ENCODE results near the gene ERCC6L2.
A peak's percentile ranks its signal among the peaks of the same experiment; 100 is the strongest.

Gene ERCC6L2, protein sequence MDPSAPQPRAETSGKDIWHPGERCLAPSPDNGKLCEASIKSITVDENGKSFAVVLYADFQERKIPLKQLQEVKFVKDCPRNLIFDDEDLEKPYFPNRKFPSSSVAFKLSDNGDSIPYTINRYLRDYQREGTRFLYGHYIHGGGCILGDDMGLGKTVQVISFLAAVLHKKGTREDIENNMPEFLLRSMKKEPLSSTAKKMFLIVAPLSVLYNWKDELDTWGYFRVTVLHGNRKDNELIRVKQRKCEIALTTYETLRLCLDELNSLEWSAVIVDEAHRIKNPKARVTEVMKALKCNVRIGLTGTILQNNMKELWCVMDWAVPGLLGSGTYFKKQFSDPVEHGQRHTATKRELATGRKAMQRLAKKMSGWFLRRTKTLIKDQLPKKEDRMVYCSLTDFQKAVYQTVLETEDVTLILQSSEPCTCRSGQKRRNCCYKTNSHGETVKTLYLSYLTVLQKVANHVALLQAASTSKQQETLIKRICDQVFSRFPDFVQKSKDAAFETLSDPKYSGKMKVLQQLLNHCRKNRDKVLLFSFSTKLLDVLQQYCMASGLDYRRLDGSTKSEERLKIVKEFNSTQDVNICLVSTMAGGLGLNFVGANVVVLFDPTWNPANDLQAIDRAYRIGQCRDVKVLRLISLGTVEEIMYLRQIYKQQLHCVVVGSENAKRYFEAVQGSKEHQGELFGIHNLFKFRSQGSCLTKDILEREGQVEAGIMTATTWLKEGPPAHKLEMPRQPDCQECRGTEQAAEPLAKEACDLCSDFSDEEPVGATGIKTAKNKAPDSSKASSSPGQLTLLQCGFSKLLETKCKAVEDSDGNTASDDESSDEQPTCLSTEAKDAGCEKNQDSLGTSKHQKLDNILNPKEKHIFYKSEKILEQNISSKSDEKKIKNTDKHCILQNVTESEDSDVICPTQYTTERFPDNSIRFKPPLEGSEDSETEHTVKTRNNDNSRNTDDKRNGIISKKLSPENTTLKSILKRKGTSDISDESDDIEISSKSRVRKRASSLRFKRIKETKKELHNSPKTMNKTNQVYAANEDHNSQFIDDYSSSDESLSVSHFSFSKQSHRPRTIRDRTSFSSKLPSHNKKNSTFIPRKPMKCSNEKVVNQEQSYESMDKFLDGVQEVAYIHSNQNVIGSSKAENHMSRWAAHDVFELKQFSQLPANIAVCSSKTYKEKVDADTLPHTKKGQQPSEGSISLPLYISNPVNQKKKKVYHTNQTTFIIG (N-terminal part only)

DNA sequence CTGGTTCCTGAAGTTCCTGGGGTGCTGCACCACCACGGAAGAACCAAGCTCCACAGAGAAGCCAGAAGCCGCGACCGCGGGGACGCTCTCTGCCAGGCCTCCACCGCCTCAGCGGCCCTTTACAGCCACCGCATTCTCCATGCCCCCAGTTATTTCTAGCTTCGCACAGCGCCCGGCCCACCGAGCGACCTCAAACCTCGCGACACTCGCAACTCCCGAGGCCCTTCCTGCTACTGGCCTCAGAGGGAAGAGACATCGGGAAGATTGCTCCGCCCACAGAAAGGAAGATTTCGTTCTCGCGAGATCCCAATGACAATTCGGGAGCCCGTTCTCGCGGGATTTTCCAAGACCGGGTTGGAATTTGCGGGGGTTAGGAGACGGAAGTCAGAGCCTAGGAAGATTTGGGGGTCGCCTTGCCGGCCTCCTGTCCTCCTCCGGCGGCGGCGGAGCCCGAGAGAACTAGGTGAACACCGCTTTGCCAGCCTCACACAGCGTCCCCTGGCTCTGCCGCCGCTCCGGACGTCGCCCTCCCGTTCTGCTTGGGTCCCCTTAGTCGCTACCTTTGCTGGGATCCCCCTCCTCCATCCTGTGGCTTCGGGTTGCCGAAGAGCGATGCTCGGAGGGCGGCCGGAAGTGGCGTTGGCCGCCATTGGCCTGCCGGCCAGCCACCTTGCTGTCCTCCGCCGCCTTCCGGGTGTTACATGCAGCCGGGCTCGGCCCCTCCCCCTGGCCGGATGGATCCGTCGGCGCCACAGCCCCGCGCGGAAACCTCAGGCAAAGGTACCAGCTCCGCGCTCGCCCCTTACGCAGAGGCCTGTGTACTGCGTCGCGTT lies at the start of gene ERCC6L2:
TSS of gene ERCC6L2 (plus strand) at position 387 of the 833 bp plus-strand sequence. CDS start at position 735, 348 bp downstream.
- peak; percentile 98 for DNase-seq (ENCODE audit: low read depth)

DNA sequence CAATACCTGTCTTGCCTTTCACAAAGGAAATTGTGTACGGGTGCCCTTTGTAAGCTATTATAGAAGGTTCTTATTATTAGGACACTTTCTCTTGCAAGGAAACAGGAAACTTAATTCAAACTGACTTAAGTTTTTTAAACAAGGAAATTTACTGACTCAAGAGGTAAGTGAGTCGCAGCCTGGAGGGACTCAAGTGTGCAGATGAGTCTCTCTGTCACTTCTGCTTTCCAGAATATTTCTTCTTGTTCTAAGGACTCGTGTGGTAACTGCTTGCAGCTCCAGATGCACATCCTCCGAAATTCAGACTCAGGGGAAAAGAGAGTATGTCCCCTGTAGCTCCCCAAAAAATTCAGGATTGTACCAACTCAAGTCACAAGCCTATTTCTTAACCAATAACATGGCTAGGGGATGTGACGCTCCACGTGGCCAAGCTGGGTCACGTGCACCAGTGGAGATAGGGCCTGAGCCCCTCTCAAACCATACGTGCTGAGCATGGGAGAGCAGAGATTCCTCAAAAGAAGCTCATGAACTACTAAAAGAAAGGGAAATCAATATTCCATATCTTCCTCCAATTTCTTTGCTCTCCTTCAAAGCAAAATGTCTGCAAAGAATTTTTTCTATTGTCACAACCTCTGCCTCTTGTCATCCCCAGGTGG lies 49.2 kb upstream of the ERCC6L2 start:
- DNase-seq (ENCODE audit: low read depth) = no peak

DNA sequence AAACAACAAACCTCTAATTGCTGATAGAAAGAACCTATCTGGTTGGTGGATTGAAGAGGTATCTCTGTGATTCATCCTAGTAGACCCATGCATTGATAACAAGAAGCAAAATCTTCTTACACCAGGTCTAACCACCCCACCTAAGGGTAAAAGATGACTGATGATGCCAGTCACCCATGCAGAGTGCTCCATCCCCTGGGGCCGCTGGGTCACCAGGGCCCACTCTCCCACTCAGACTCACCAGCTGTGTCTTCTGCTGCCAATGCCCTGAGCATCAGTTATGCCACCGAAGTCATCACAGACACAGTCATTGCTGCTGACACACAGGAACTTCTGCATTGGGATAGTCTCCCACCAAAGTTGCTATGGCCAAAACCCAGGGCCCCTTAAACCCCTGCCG lies 44.7 kb upstream of the ERCC6L2 start:
- DNase-seq (ENCODE audit: low read depth) = no peak

DNA sequence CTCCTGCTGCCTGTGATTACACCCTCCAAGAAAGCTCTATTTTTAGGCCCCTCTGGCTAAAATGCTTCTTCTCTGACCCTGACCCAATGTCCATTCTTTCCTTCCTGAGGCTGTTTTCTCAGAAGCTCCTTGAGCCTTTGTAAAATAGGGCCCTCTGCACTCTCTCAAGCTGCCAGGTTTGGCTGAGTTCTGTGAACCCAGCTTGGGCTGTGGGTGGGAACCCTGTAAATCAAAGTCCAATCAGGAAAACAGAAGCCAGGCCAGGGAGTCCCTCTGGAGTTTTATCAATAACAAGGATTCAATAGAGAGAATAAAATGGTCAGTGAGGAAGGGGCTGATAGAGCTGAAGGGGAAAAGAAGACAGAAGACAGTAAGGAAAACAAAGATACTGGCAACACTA lies 43.7 kb upstream of the ERCC6L2 start:
- no peak for DNase-seq (ENCODE audit: low read depth)

DNA sequence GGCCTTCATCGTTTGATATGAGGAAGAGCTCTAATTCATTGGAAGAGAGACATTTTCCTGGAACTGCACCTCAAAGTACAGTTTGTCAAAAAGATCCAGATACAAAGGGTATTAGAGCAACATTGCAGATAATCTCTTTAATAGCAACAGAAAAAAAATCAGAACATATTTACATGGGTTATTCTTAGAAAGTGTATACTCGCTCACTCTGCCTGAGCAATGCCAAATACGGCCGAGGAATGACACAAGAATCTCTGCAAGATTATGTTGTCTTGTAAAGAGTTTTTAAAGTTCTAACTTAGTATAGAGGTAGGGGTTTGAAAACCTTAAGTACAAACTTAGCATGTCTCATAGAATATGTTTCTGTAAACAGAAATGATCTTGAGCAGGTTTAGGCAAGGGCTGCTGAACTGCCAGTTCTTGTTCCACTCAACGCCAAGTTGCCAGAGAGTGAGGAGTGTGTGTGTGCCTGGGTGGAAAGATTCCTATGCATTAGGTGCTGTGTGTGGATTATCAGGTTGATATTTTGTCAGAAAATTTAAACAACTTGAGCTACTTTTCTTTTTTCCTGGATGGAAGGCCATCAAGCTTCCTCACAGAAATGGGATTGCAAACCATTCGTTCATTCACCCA lies 41.8 kb upstream of the ERCC6L2 start:
- peak; percentile 52 for DNase-seq (ENCODE audit: low read depth)

DNA sequence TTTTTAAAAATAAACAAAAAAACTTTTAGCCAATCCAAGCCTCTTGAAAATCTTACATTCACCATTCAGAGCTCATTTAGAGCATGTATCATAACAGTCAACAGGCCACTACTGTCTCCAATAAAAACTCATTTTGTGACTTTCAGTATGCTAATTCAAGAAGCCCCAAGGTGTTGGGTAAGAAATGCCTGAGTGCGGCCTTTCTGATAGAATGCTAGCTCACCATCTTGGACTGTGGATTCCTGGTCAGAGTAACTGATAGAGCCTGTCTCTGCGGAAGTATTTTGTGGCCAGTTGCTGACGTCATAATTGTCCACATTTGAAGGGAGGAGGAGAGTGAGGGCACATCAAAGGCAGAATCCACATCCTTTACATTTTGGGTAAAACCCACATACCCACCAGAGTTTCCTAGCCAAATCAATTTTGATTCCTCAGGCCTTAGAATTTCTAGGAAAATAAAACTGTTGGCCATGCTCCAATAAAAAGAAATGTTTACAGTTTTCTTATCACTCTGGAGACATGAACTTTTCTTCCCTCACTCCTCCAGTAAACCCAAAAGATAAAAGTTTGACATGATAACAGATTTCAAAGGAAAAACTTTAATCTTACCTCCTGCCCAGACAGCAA lies 41.1 kb upstream of the ERCC6L2 start:
- peak; percentile 99 for DNase-seq (ENCODE audit: low read depth)

DNA sequence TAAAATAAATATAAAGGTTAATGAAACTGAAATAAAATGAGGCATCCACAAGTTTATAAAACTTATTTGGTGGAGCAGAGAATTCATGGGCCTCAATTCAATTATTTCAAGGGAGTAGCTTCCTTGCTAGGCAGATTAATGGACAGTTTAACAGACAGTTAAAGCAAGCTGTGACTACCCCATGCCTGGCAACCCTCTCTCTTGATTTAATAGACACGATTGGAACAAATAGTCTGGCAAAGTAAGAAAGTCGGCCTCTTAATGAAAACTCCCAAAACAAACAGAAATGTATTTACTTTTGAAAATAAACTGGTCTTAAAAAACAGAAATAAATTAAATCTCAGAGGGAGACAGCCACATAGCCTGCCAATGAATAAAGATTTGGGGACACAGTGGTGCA lies 40.1 kb upstream of the ERCC6L2 start:
- DNase-seq (ENCODE audit: low read depth) = no peak

DNA sequence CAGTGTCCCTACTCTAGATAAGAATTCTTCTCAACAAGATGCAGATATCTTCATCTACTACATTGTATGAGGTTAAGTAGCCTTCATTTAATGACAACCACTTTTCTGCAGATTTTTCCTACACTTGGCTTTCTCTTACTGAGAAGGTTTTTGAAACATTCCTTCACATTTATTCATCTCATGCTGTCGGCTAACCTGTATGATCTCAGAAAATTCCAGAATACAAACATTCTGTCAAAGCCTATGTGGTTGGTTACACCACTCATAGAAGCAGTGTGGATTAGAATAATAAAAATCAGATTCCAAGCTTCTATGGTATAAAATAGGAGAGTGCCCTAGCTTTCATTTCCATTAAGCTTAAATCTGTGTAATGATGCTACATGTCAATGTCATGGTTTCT lies 39.4 kb upstream of the ERCC6L2 start:
- DNase-seq (ENCODE audit: low read depth) = peak; percentile 76

DNA sequence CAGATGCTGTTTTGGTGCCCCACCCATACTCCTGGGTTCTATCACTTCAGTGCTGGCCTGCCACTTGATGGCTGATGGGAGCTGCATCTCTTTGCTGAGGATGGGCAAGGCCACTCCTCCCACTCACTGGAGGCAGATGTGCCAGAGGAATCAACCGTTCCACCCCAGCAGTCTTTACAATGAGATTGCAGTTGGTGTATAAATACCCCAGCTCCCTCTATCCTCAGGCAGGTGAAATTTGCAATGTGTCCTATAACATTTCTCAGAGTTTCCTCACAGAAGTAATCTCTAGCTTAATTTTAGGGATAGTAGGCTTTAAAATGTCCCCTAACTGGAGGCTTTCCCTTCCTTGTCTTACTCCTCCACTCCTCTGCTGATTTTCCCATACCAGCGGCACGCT lies 36.5 kb upstream of the ERCC6L2 start:
- DNase-seq (ENCODE audit: low read depth) = no peak

DNA sequence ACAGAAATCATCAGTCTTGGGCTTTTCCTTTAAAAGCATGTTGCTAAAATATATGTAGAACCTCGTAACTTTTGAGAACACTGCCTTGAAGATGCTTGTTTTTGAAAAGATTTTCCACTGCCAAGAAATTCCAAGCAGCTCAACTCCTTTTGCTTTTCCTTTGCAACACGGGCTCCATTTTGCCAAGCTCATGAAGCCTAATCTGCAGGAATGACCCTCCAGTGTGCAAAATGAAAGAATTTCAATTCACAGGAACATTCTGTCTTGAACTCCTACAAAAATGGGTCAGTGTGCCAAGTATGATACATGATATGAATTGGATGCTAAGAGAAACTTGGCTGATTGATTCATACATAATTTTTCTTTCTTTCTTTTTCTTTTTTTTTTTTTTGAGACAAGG lies 35.4 kb upstream of the ERCC6L2 start:
- DNase-seq (ENCODE audit: low read depth) = no peak

DNA sequence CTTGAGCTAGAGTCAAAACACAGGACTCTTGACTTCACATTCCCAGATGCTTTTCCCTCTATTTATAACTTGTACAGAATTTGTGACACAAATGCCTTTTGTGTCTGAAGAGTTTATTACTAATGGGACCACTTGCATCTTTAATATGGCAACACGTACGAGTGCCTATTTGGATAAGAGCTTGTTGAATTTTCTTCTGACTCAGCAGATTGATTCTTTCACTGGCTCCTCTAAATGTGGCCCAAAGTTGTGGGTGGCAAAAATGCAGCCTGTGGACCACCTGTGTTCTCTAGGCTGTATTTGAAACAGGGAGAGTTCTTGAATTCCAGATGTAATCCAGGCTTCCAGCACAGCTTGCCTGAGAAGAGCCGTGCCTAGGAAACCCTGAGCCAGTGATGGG lies 34.1 kb upstream of the ERCC6L2 start:
- no peak for DNase-seq (ENCODE audit: low read depth)

DNA sequence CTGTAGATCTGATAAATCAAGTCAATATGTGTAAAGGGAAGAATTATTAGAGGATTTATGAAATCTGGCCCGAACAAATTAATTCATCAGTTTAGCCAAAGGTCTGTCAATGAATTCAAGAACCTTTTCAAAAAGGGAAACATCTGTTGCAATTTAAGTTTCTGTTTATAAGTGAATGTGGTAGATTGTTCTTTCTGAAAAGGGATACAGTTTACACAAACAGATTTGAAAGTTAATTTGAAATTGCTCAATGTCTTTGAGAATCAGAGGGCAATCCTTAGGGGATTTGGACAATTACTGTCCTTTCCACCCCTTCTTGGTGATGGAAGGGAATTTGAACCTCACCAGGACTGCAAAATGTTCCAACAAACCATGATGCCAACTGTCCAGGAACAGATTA lies 29.7 kb upstream of the ERCC6L2 start:
- DNase-seq (ENCODE audit: low read depth) = no peak

DNA sequence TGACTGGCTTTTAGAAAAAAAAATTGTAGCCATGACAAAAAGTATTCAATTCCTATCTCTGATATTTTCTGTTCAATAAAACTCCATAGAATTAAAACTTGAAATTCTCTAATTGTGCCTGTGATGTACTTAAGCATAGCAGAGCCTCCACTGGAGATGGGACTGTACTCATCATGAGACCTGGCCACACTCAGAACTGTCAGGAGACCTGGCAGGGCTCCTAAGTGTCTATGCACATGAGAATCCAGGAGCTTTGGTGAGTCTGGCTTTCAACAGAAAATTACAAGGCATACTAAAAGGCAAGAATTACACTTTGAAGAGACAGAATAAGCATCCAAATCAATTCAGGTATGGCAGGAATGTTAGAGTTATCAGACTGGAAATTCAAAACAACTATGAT lies 26.7 kb upstream of the ERCC6L2 start:
- no peak for DNase-seq (ENCODE audit: low read depth)

DNA sequence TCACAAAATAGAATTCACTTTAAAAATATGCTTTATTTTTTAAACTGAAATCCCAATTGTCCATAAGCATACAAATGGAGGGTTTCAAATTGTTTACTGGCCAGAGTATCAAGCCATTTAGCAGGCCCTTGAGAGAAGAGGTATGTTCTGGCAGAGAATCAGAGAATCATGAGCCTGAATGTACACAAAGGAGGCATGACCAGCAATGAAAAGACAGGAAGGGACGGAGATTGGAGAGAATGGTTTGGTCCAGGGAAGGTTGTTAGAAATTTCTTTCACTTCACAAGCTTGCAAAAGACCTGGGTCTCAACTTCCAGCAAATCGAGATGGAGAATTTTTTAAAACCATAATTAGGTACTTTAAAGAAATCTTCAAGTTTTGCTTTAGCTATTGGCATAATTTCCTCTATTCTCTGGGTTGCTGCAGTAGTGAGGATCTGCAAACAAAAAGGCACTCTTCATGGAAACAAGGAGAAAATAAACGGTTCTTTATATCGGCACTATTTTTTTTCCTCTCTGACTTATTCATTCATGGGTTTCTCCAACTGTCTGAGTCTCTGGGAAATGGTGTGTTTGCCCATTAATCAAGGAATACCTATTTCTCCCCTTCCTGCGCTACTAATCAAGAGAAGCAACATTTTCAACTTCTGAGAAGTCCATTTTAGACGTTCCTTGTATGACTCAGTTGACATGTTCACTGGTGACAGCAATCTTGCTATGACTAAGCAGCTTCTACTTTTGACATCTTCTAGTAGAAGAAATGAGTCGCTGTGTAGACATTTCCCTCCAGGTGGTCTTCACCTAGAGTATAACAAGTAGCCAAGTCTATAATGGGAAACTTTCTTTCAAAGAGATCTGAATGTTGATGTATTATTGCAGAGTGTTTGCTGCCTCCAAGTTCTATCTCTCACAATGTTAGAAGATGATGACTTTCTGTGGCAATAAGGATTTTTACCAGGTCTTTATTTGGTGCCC lies 23.1 kb upstream of the ERCC6L2 start:
- DNase-seq (ENCODE audit: low read depth) = peak; percentile 58

DNA sequence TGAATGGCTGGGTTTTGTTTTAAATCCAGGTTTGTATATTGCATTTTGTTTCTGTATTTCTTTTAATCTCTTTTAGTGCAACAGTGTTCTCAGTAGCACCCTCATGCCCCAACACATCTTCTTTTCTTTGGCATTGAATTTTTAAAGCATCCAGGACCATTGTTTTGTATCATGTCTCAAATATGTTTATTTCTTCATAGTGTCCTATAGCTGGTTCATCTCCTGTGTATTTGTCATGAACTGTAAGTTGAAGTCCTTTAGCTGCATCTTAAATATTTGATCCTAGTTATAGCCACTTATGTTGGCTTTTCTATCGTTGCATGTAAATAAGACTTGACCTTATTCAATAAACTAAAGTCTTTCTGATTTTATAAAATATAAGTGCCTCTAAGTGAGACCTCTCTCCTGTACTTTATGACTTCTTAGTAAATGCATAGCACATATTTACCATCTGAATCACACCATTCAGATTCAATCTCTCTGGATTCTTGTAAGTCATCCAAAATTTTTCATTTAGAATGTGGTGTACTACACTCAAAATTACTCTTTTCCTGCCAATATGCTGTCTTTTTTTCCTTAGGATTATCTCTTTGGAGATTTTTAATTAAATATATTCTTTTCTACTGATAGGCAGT lies 21.0 kb upstream of the ERCC6L2 start:
- peak; percentile 63 for DNase-seq (ENCODE audit: low read depth)

DNA sequence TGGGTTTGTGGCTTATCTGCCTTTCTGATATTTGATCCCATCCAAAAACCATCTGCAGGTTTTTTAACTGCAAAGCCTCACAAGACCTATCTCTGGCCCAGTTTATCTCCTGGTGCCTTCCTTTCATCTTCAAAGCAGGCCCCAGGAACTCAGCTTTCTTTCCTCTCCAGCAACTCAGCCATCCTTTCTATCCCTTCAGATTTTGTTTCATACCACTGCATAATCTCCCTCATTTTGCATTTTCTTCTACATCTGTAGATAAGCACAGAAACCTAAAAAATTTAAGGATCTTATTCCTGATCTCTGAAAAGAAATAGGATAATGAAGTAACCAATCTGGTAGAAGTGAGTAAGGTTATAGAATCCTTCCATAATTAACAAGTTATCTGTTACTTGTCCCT lies 19.5 kb upstream of the ERCC6L2 start:
- DNase-seq (ENCODE audit: low read depth) = no peak

DNA sequence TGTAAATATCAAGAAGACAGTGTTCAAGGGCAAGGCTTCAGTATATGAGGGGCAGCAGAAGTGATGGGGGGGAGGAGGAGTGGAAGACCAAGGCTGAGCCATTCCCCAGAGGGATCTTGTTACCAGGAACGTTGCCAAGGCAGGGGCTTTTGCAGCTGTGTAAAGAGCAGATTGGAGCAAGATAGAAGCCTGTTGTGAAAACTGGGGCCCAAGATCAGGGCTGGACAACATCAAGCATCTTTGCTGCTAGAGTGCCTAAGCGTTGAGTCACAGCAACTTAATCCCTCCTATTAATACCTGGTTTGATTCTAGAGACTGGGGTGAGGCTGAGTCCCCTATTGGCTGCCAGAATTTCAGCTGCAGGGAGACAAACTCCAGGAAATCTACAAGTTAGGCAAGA lies 18.4 kb upstream of the ERCC6L2 start:
- peak; percentile 99 for DNase-seq (ENCODE audit: low read depth)

DNA sequence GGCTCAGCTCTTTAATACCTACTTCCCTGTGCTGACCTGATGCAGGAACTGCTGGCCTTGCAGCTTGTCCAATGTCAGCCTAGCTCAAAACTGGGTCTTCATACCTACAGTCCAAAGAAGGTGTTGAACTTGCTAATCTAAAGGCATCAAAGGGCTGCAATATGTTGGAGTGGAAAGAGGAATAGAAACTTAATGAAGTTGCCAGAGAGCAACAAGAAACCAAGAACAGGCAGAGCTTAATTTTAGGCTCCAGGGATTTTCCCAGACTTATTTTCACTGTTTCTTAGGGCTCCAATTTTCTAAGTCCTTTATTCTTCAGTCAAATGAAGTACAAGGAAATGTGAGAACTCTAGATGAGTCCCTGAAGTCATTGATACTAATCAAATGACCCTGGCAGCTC lies 17.6 kb upstream of the ERCC6L2 start:
- no peak for DNase-seq (ENCODE audit: low read depth)
